Central memory CD4-positive, alpha-beta T cell (primary cell): ENCODE results near the gene SLC51B.
A peak's percentile ranks its signal among the peaks of the same experiment; 100 is the strongest.
"Not testable (repeated sequence)": the region's sequence is repeated elsewhere in the genome, so short reads cannot be mapped to it uniquely, and the experiment has no call there.

ENCODE experiments used
- DNase-seq: peaks from one replicate; pipeline ENCODE4 v3.0.0; 2022
- total RNA-seq, 3 experiments: gene quantifications; one replicate each; lab custom pipeline; 2026; lab: John Stamatoyannopoulos, UW

Gene SLC51B
- total RNA-seq: 0 reads per million in 3 experiments

- no peak for DNase-seq
These were observed at the start of gene SLC51B for GRCh38 chr15:65044724-65045481. SLC51B (plus strand) TSS chr15:65045387; CDS start chr15:65050005, 4,618 bp downstream.

DNA sequence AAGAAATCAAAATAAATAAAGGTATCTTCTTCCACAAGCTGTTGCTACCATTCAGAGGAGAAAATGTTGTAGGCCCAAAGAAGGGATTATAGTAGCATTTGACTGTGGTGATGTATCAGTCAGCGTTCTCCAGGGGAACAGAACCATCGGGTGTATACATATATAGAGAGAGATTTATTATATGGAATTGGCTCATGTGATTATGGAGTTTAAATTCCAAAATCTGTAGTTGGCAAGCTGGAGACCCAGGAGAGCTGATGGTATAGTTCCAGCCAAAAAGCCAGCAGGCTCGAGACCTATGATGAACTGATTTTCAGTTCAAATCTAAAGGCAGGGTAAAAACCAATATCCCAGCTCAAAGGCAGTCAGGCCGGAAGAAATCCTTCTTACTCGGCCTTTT, 48.1 kb upstream of the SLC51B start:
- DNase-seq: no peak

GRCh38 chr15:64997745-64998375, 47.3 kb upstream of the SLC51B start:
- no peak for DNase-seq

GRCh38 chr15:65004993-65005392, 40.2 kb upstream of the SLC51B start:
- no peak for DNase-seq

GRCh38 chr15:65006876-65007275, 38.3 kb upstream of the SLC51B start:
- DNase-seq: no peak

- no peak for DNase-seq
These were observed 36.2 kb upstream of the SLC51B start for GRCh38 chr15:65008983-65009382.

GRCh38 chr15:65011198-65011597, 34.0 kb upstream of the SLC51B start:
- DNase-seq: not testable (repeated sequence)

DNA sequence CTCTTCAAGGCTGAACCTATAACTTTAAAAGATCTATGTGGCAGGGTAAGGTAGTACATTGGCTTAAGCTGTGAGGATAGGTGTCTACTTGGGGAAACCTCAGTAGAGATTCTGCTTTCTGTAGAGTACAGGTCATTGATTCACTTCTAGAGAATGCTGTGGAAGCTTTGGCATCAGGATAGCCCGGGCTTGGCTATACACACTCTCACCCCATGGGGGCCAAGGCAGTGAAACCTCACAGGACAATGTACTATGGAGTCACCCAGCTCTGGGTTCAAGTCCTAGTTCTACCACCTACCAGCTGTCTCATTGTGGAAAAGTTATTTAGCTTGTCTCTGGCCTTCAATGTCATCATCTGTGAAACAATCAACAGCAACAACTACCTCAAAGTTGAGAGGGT, 24.8 kb upstream of the SLC51B start:
- no peak for DNase-seq

GRCh38 chr15:65021488-65021887, 23.7 kb upstream of the SLC51B start:
- no peak for DNase-seq

GRCh38 chr15:65026756-65027155, 18.4 kb upstream of the SLC51B start:
- no peak for DNase-seq

DNA sequence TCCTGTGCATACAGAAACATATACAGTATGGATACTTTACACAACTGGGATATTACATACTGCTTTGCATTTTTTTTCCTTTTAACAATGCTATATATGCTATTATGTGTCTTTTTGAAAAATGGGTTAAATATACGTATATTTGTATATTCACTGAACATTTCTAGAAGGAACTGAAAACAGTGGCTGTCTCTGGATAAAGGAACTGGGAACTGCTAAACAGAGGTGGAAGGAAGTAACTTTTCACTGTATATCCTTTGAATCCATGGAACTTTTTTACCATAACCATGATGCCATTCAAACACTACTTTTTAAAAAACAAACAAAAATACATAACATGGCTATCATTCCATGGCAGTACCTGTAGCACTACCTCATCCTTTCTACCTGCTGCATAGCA, 17.6 kb upstream of the SLC51B start:
- DNase-seq: no peak

GRCh38 chr15:65028338-65028737, 16.8 kb upstream of the SLC51B start:
- DNase-seq: no peak

DNA sequence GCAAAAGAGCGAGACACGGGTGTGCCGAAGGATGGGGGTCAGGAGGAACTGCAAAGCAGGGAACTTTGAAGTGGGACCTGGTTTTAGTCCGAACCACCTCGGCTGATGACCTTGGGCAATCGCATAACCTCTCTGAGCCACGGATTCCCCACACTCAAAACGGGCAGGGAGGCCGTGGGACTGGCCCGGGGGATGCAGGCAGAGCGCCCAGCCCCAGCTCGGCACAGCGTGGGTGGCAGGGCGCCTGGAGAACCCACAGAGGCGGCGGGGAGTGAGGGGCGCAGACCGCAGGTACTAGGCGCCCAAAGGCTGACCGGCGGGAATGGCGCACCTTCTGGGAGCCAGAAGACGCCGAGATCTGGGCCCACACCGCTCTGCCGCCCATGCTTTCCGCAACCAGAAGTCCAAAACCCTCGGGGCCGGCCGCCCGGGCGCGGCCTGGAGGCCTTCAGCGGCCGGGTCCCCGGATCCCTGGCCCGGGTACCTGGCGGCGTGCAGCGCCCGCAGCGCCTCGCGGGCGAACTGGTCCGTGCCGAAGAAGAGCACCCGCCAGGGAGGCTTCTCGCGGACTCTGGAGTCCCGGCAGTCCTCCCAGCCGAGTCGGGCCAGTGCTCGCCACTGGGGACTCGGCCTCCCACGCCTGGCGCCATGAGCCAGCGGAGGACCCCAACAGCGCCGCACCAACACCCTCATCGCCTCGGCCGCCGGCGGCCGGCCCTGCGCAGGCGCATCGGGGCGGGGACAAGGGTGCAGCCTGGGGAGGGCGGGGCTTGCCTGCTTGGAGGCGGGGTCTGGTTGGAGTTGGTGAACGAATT, 16.1 kb upstream of the SLC51B start, which contains the start of gene MTFMT:
Gene MTFMT (minus strand): TSS at position 719 of the 815 bp plus-strand sequence. CDS start 26 bp downstream, at position 693.
- peak; percentile 78 for DNase-seq

- DNase-seq: no peak
These were observed 15.4 kb upstream of the SLC51B start for GRCh38 chr15:65029736-65030208.

DNA sequence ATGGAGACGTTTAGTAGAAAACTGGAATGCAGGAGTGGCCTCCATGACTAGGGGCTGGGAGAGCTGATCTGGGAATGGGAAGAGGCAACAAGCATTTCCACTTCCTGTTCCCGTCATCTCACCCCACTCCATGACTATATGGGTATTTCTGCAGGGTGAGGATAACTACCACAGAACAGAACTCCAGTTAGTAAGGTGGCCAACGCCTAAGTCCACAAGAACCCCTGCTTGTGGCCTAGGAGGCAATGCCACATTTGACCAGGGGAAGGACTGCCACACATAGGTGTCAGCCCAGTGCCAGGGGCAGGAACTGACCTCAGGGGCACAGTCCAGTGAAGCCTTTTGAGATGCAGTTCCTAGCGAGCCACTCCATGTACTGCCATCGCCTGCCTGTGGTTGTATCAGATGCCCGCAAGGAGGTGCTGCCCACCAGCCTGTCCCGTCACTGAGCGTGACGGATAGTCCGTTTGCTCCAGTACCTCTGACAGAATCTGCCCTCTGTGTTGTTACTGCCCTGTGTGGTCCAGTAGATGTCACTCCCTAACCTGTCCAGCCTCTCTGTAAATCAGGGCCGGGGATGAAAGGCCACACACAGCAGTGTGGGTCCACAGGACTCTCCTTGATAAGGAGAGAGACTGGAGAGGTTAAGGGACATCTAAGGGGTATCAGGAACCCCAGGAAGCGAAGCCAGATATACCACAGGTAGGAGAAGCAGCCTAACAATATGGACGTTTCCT, 12.2 kb upstream of the SLC51B start:
- DNase-seq: peak; percentile 6

- DNase-seq: peak; percentile 34
These were observed 11.4 kb upstream of the SLC51B start for GRCh38 chr15:65033659-65034269.

DNA sequence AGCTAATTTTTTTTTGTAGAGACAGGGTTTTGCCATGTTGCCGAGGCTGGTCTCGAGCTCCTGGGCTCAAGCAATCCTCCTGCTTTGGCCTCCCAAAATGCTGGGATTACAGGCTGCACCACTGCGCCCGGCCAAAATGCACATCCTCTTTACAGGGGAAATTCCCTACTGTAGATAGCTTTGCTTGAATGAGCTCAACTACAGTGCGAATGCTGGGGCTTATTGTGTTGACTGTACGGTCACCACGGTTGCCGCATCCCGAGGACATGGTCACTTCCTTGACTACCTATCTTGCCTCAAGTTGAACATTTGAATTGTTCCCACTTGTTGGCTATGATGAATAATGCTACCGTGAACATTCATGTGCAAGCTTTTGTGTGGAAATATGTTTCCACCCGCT, 10.5 kb upstream of the SLC51B start:
- no peak for DNase-seq

DNA sequence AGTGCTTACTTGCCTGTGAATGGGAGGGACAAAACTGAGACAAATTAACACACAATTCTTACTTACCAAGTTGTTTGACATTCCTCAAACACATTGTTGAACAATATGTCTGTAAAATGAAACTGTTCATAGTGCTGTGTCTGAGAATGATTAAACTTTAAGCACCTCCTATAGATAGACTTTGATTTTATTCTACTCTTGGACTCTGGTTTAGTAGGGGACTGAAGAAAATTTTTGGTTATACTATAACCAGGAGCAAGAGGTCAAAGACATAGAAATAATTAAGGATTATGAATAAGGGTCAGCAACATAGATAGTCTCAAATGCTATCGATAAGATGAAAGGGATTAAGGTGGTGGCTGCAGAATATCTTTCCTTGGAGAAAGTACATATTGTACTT, 7.9 kb upstream of the SLC51B start:
- no peak for DNase-seq

DNA sequence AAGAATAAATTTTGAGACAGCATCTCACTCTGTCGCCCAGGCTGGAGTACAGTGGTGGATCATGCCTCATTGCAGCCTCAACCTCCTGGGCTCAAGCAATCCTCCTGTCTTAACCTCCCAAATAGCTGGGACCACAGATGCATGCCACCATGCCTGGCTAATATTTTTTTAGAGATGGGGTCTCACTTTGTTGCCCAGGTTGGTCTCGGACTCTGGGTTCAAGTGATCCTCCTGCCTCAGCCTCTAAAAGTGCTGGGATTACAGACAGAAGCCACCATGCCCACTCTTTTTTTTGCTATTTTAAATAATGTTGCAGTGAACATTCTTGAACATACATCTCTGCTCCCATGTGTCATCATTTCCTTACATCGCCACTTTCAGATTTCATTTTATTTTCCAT, 6.8 kb upstream of the SLC51B start:
- no peak for DNase-seq

DNA sequence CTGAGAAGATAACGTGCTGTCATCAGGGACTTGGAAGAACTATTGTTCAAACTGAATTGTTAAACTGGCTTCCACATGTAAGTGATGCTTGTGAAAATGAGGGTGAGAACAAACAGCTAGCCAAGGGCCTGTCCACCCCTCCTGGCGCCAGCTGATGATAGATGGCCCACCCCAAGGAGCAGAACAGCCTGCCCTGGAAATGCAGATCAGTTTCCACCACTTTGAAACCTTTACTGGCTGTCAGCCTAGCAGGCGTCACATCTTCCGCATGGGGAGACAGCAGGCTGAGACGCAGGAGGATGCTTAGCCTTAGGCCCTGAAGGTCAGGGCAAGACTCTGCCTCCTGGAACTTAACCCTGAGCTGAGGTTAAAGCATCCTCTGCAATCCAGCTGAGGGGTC, 6.4 kb upstream of the SLC51B start:
- DNase-seq: no peak

- no peak for DNase-seq
These were observed 4.7 kb upstream of the SLC51B start for GRCh38 chr15:65040461-65040860.

GRCh38 chr15:65041787-65042186, 3.4 kb upstream of the SLC51B start:
- no peak for DNase-seq
